Smooth muscle cell (in vitro differentiated cells): Measurements from ENCODE around the gene MRPS26. TPM values are rescaled to one million over a fixed set of nuclear protein-coding genes. Genes with fewer than 3 reads are reported as not detected.

ENCODE experiments used
- DNase-seq: peaks from one replicate; lab custom pipeline; 2025; ENCODE audit not compliant: unreplicated experiment; lab: John Stamatoyannopoulos, UW
- H2AFZ ChIP-seq: fragments of 200-600 bp; sonication (generic); 2 replicates; pipeline ENCODE4 v1.6.0; 2016; ENCODE audit warnings: antibody characterized with exemption, low read depth, mild to moderate bottlenecking
- H3F3A ChIP-seq: fragments of 200-600 bp; sonication (generic); 2 replicates; pipeline ENCODE4 v1.6.0; 2017; ENCODE audit warnings: antibody characterized with exemption, low read depth
- H3K27ac ChIP-seq: fragments of 200-600 bp; sonication (generic); 2 replicates; pipeline ENCODE4 v1.5.1; 2016; ENCODE audit warnings: low read depth, mild to moderate bottlenecking
- H3K27me3 ChIP-seq: fragments of 200-600 bp; sonication (generic); 2 replicates; pipeline ENCODE4 v1.6.1; 2016; ENCODE audit warnings: low read depth, mild to moderate bottlenecking
- H3K36me3 ChIP-seq: fragments of 200-600 bp; sonication (generic); 2 replicates; pipeline ENCODE4 v1.5.1; 2016; ENCODE audit warnings: low read depth
- H3K4me1 ChIP-seq: fragments of 200-600 bp; sonication (generic); 2 replicates; pipeline ENCODE4 v1.5.1; 2016; ENCODE audit warnings: low read depth
- H3K4me2 ChIP-seq: fragments of 200-600 bp; sonication (generic); 2 replicates; pipeline ENCODE4 v1.6.0; 2016; ENCODE audit warnings: mild to moderate bottlenecking
- H3K4me3 ChIP-seq: fragments of 200-600 bp; sonication (generic); 2 replicates; pipeline ENCODE4 v1.5.1; 2016; ENCODE audit warnings: mild to moderate bottlenecking
- H3K79me2 ChIP-seq: fragments of 200-600 bp; sonication (generic); 2 replicates; pipeline ENCODE4 v1.6.0; 2016; ENCODE audit warnings: low read depth, mild to moderate bottlenecking
- H3K9ac ChIP-seq: fragments of 200-600 bp; sonication (generic); 2 replicates; pipeline ENCODE4 v1.6.0; 2016; ENCODE audit warnings: low read depth
- H3K9me3 ChIP-seq: fragments of 200-600 bp; sonication (generic); replicated peaks from 2 replicates; pipeline ENCODE4 v1.5.1; 2016; ENCODE audit warnings: low read depth
- H4K20me1 ChIP-seq: fragments of 200-600 bp; sonication (generic); 2 replicates; pipeline ENCODE4 v1.6.0; 2016; ENCODE audit warnings: low read depth
- WGBS: methylation state at CpG from one replicate; pipeline ENCODE4 v1.1.7; 2016; ENCODE audit warnings: low lambda C conversion rate; 5-methylcytosine and 5-hydroxymethylcytosine counted together
- polyA plus RNA-seq: library from polyadenylated mRNA; unstranded; fragments of >200 nt; fragmentation: Nextera tagmentation; extraction: Ambion mirVana; gene quantifications from 2 replicates; pipeline ENCODE4 v1.2.1, GENCODE V29; 2016
- total RNA-seq: library from RNA; depleted of rRNA; stranded (reverse); fragments of >200 nt; gene quantifications from 2 replicates; pipeline ENCODE4 v1.2.3, GENCODE V29; 2014
- TF ChIP-seq, protein P1 (sequence below): fragments of 200-600 bp; sonication (generic); IDR thresholded peaks from 2 replicates; pipeline ENCODE4 v1.5.1; 2017; ENCODE audit warnings: borderline replicate concordance, mild to moderate bottlenecking, antibody characterized with exemption; ENCODE audit not compliant: insufficient read depth, poor library complexity, severe bottlenecking

MRPS26 gene
- total and polyA plus RNA-seq, 2 experiments from 2014 or later = 18.3 to 62.9 TPM

DNA sequence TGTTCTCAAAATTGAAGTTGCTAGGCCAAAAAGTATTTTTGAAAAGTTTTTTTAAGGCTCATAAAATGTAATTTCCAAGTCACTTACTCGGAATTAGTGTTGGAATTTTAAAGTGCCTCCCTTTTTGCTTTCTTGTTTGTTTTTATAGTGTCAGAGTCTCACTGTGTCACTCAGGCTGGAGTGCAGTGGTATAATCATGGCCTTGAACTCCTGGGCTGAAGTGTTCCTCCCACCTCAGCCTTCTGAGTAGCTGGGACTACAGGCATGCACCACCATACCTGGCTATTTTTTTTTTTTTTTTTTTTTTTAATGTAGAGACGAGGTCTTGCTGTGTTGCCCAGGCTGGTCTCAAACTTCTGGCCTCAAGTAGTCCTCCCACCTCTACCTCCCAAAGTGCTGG is 42.4 kb upstream of the MRPS26 start:
- TF ChIP-seq, protein P1, sequence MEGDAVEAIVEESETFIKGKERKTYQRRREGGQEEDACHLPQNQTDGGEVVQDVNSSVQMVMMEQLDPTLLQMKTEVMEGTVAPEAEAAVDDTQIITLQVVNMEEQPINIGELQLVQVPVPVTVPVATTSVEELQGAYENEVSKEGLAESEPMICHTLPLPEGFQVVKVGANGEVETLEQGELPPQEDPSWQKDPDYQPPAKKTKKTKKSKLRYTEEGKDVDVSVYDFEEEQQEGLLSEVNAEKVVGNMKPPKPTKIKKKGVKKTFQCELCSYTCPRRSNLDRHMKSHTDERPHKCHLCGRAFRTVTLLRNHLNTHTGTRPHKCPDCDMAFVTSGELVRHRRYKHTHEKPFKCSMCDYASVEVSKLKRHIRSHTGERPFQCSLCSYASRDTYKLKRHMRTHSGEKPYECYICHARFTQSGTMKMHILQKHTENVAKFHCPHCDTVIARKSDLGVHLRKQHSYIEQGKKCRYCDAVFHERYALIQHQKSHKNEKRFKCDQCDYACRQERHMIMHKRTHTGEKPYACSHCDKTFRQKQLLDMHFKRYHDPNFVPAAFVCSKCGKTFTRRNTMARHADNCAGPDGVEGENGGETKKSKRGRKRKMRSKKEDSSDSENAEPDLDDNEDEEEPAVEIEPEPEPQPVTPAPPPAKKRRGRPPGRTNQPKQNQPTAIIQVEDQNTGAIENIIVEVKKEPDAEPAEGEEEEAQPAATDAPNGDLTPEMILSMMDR = no peak
- Histone ChIP-seq H3K27me3 (no peaks in the 10 kb centered on the region), H3K36me3 (peaks cover 5% of the 10 kb centered on the region), H3K4me3 (no peak overlapping the region), H4K20me1 (no peaks in the 10 kb centered on the region), H2AFZ (no peak overlapping the region), H3K79me2 (no peaks in the 10 kb centered on the region), H3K9ac (no peak overlapping the region), H3K9me3 (no peaks in the 10 kb centered on the region), H3K4me1 (no peaks in the 10 kb centered on the region), H3K4me2 (no peak overlapping the region), H3K27ac (no peak overlapping the region), H3F3A (peaks cover 4% of the 10 kb centered on the region)
- DNase-seq = no peak
- 86% methylated on average over 2 of the region's 2 CpGs for WGBS

DNA sequence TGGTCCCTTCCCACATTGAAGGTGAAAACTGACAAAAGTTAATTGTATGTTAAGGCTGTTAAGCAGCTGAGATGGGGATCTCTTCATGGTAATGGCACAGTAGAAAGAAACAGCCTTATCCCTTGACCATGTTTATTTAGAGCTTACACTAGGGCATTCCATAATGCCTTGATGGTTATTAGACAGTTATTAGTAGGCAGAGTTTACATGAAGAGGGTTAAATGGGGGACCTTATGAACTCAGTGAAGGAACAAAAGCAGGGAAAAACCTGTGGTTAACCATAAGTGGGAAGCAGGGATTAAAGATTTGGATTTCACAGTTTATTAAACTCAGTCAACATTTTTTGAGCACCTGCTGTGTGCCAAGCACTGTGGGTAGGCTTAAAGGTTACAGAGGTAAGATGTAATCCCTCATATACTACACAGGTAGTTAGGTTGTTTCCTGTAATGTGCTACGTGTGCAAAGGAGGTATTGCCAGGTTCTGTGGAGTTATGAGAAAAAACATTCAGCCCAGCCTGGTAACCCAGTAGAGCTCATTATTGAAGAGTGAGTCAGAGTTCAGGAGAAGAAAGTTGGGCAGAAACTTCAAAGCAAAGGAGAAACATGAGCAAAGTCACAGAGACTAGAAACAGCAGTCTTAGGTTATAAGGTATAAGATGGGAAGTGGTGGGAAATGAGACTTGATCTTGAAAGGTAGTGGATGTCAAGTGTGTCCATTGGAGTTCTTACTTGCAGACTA is 34.7 kb upstream of the MRPS26 start:
- 48% methylated on average over 1 of the region's 1 CpG for WGBS
- Histone ChIP-seq H3K4me2 (no peak overlapping the region), H3F3A (peaks cover 4% of the 10 kb centered on the region), H4K20me1 (peaks cover 19% of the 10 kb centered on the region), H3K27me3 (no peaks in the 10 kb centered on the region), H3K27ac (peak overlapping the region; percentile 4), H3K36me3 (peaks cover 5% of the 10 kb centered on the region), H3K9me3 (no peaks in the 10 kb centered on the region), H3K9ac (no peak overlapping the region), H3K79me2 (no peaks in the 10 kb centered on the region), H3K4me3 (no peak overlapping the region), H3K4me1 (no peaks in the 10 kb centered on the region), H2AFZ (no peak overlapping the region)
- TF ChIP-seq, protein P1 = no peak
- no peak for DNase-seq

DNA sequence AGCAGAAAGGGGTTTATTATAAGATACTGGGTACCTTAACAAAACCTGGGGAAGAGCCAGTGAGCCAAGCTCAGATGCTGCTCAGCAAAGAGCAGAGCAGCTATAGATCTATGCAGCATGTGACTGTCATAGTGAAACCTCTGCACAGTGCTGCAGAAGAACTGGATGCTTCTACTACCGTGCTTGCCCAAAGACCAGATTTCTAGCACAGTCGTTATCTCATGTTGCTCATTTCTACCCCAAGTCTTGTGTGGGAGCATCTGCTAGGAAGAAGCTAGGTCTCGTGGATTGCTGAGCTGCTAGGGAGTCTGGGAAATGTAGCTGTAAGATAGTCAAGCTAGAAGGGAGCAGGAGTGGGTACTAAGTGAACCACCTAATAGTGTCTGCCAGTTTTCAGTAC is 34.1 kb upstream of the MRPS26 start:
- Histone ChIP-seq H3K27ac (no peak overlapping the region), H3K9ac (no peak overlapping the region), H2AFZ (no peak overlapping the region), H3F3A (peaks cover 4% of the 10 kb centered on the region), H3K27me3 (no peaks in the 10 kb centered on the region), H3K36me3 (peaks cover 5% of the 10 kb centered on the region), H4K20me1 (peaks cover 19% of the 10 kb centered on the region), H3K4me2 (no peak overlapping the region), H3K4me3 (no peak overlapping the region), H3K79me2 (no peaks in the 10 kb centered on the region), H3K9me3 (no peaks in the 10 kb centered on the region), H3K4me1 (no peaks in the 10 kb centered on the region)
- TF ChIP-seq, protein P1 = no peak
- WGBS = 83% methylated on average over 3 of the region's 3 CpGs
- no peak for DNase-seq

DNA sequence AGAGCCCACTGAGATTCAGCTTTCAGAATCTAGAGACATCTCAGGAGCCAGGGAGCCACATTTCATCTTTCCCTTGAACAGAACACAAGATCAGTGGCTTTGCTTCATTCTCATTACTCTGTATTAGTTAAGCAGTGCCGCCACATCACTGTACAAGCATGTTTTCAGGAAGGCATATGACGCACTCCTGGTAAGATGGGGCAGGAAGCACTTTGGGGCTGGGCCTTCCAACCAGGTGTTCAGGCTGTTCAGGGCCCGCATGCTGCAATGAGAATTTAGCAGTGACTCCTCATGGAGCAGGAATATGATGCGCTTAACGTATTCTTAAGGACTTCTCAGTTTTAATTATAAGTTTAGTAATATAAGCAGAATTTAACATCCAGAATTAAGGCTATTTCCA is 32.1 kb upstream of the MRPS26 start:
- peaks cover 4% of the 10 kb centered on the region for H3F3A ChIP-seq
- no peak overlapping the region for H3K4me2 ChIP-seq
- no peak overlapping the region for H3K27ac ChIP-seq
- no peaks in the 10 kb centered on the region for H3K27me3 ChIP-seq
- no peak for DNase-seq
- H2AFZ ChIP-seq = no peak overlapping the region
- H3K4me3 ChIP-seq = no peak overlapping the region
- TF ChIP-seq, protein P1 = no peak
- H3K9ac ChIP-seq = no peak overlapping the region
- H3K9me3 ChIP-seq = no peaks in the 10 kb centered on the region
- H3K36me3 ChIP-seq = peaks cover 6% of the 10 kb centered on the region
- H3K79me2 ChIP-seq = no peaks in the 10 kb centered on the region
- 99% methylated on average over 5 of the region's 5 CpGs for WGBS
- H4K20me1 ChIP-seq = peaks cover 19% of the 10 kb centered on the region
- no peaks in the 10 kb centered on the region for H3K4me1 ChIP-seq
